MM.1S (cell line): ENCODE measurements around the gene SLCO2B1.

ENCODE experiments used
- DNase-seq: peaks from one replicate; pipeline ENCODE4 v3.0.0-alpha.2; 2015
- H2AFZ ChIP-seq: fragments of 300-600 bp; sonication (generic); 2 replicates; pipeline ENCODE4 v1.6.0; 2016; ENCODE audit warnings: antibody characterized with exemption, low read length
- H3F3A ChIP-seq: fragments of 300-600 bp; sonication (generic); 2 replicates; pipeline ENCODE4 v1.6.1; 2016; ENCODE audit warnings: mild to moderate bottlenecking, antibody characterized with exemption, low read length, moderate library complexity, mixed read lengths; ENCODE audit not compliant: insufficient read depth
- H3K27ac ChIP-seq: fragments of 300-600 bp; sonication (generic); 2 replicates; pipeline ENCODE4 v1.5.1; 2016; ENCODE audit warnings: mild to moderate bottlenecking, low read length
- H3K27me3 ChIP-seq: fragments of 300-600 bp; sonication (generic); replicated peaks from 2 replicates; pipeline ENCODE4 v1.6.0; 2016; ENCODE audit warnings: low read length; ENCODE audit not compliant: insufficient read depth
- H3K36me3 ChIP-seq: fragments of 300-600 bp; sonication (generic); replicated peaks from 2 replicates; pipeline ENCODE4 v1.6.1; 2016; ENCODE audit warnings: mild to moderate bottlenecking, low read length, mixed read lengths; ENCODE audit not compliant: insufficient read depth
- H3K4me1 ChIP-seq: fragments of 300-600 bp; sonication (generic); 2 replicates; pipeline ENCODE4 v1.6.1; 2016; ENCODE audit warnings: low read length, mixed read lengths
- H3K4me2 ChIP-seq: fragments of 300-600 bp; sonication (generic); 2 replicates; pipeline ENCODE4 v1.6.0; 2016; ENCODE audit warnings: low read depth, low read length
- H3K4me3 ChIP-seq: fragments of 300-600 bp; sonication (generic); 2 replicates; pipeline ENCODE4 v1.5.1; 2016; ENCODE audit warnings: low read length, mixed read lengths
- H3K79me2 ChIP-seq: fragments of 300-600 bp; sonication (generic); 2 replicates; pipeline ENCODE4 v1.6.1; 2016; ENCODE audit warnings: mixed run types, low read length, mixed read lengths
- H3K9ac ChIP-seq: fragments of 300-600 bp; sonication (generic); 2 replicates; pipeline ENCODE4 v1.6.1; 2016; ENCODE audit warnings: low read length, mixed read lengths
- H3K9me2 ChIP-seq: fragments of 300-600 bp; sonication (generic); replicated peaks from 2 replicates; pipeline ENCODE4 v1.6.1; 2016; ENCODE audit warnings: mild to moderate bottlenecking, low read length, mixed read lengths; ENCODE audit not compliant: insufficient read depth
- H3K9me3 ChIP-seq: fragments of 300-600 bp; sonication (generic); replicated peaks from 2 replicates; pipeline ENCODE4 v1.6.1; 2016; ENCODE audit warnings: mild to moderate bottlenecking, low read length, mixed read lengths; ENCODE audit not compliant: insufficient read depth
- H4K20me1 ChIP-seq: fragments of 300-600 bp; sonication (generic); 2 replicates; pipeline ENCODE4 v1.6.1; 2016; ENCODE audit warnings: mild to moderate bottlenecking, low read length, moderate library complexity, mixed read lengths; ENCODE audit not compliant: insufficient read depth
- CTCF ChIP-seq: fragments of 300-600 bp; sonication (generic); IDR thresholded peaks from 2 replicates; pipeline ENCODE4 v1.5.1; 2016; ENCODE audit warnings: antibody characterized with exemption, low read length, mixed read lengths
- EZH2 ChIP-seq: fragments of 300-600 bp; sonication (generic); optimal IDR thresholded peaks from 2 replicates; pipeline ENCODE3; 2017; ENCODE audit warnings: low read depth, mild to moderate bottlenecking, antibody characterized with exemption, low read length, mixed read lengths
- EZH2phosphoT487 ChIP-seq: fragments of 300-600 bp; sonication (generic); IDR thresholded peaks from 2 replicates; pipeline ENCODE4 v1.6.1; 2018; ENCODE audit warnings: antibody characterized with exemption, low read length

SLCO2B1 gene

GRCh38 chr11:75236062-75236461, 85.2 kb downstream of the SLCO2B1 start:
- no peak overlapping the region for H3K9ac ChIP-seq
- H3K4me3 ChIP-seq = no peak overlapping the region
- peaks cover 66% of the 10 kb centered on the region for H3K27me3 ChIP-seq
- H3F3A ChIP-seq = no peaks in the 10 kb centered on the region
- H3K36me3 ChIP-seq = no peaks in the 10 kb centered on the region
- H3K79me2 ChIP-seq = no peaks in the 10 kb centered on the region
- no peak overlapping the region for H3K27ac ChIP-seq
- H2AFZ ChIP-seq = no peak overlapping the region
- no peak for DNase-seq
- no peaks in the 10 kb centered on the region for H3K9me2 ChIP-seq
- no peaks in the 10 kb centered on the region for H3K9me3 ChIP-seq
- H4K20me1 ChIP-seq = no peaks in the 10 kb centered on the region
- no peak overlapping the region for H3K4me2 ChIP-seq
- no peaks in the 10 kb centered on the region for H3K4me1 ChIP-seq
- no peak for TF ChIP-seq EZH2
- TF ChIP-seq CTCF = no peak
- no peak for TF ChIP-seq EZH2phosphoT487

GRCh38 chr11:75237050-75237449, 86.1 kb downstream of the SLCO2B1 start:
- Histone ChIP-seq H3K36me3 (no peaks in the 10 kb centered on the region), H3K4me2 (no peak overlapping the region), H3K4me3 (no peak overlapping the region), H3K79me2 (no peaks in the 10 kb centered on the region), H3K9me3 (no peaks in the 10 kb centered on the region), H2AFZ (no peak overlapping the region), H3K9me2 (no peaks in the 10 kb centered on the region), H3K9ac (no peak overlapping the region), H4K20me1 (no peaks in the 10 kb centered on the region), H3F3A (no peaks in the 10 kb centered on the region), H3K4me1 (no peaks in the 10 kb centered on the region), H3K27ac (no peak overlapping the region), H3K27me3 (peaks cover 56% of the 10 kb centered on the region)
- no peak for DNase-seq
- TF ChIP-seq CTCF = no peak
- no peak for TF ChIP-seq EZH2phosphoT487

DNA sequence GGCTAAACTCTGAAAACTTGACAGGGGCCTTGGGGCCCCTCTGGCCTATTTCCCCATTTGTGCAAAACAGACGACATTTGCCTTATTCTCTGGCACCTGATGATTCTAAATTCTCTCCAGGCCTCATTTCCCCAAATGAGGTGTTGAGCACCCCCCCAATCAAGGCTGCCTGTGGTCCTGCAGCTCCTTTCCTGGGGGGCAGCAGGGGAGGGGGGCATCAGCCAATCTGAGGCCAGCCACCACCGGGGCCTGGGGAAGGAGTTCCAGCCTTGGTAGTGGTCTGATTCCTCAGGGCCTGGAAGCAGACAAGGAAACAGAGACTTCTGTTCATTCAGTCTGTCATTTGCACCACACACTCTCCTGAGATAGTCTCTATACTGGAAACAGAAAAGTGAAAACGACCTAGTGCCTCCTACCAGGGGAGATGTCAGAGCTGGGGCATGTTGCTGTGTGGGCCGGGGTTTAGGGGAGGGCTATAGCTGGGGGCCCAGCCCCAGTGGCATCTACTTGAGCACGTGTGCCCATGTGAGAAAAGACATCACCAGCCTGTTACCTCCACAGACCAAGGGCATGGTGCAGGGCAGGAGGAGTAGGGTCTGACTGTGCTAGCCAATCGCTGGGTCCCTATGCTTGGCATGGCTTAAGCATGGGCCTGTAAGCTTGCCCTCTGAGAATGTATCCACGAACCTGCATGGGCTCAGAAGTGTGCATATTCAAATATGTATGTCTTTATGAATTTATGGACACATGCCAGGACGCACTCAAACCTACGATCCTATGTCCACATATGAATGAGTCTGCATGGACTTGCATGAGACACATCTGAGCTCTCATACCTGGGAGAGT, 87.9 kb downstream of the SLCO2B1 start:
- 0 out of 2 replicates have a peak, but pooled peaks cover 3% of the 10 kb centered on the region for H4K20me1 ChIP-seq
- no peak overlapping the region for H3K9ac ChIP-seq
- no peaks in the 10 kb centered on the region for H3K9me3 ChIP-seq
- H3K79me2 ChIP-seq = no peaks in the 10 kb centered on the region
- H3F3A ChIP-seq = no peaks in the 10 kb centered on the region
- H3K27ac ChIP-seq = no peak overlapping the region
- H3K4me3 ChIP-seq = no peak overlapping the region
- no peak for TF ChIP-seq EZH2
- no peak for TF ChIP-seq EZH2phosphoT487
- no peak for TF ChIP-seq CTCF
- no peaks in the 10 kb centered on the region for H3K36me3 ChIP-seq
- 0 out of 2 replicates have a peak, but pooled peaks cover 3% of the 10 kb centered on the region for H3K4me1 ChIP-seq
- no peak overlapping the region for H2AFZ ChIP-seq
- no peak for DNase-seq
- H3K27me3 ChIP-seq = peaks cover 71% of the 10 kb centered on the region
- no peaks in the 10 kb centered on the region for H3K9me2 ChIP-seq
- no peak overlapping the region for H3K4me2 ChIP-seq
